ENCODE measurements around the gene MEMO1. TPM values are rescaled to one million over a fixed set of nuclear protein-coding genes. Genes with fewer than 3 reads are reported as not detected.

Gene MEMO1
- total RNA-seq (2022; extraction: Qiagen RNA extraction; ENCODE audit: low read depth) = 81.2 to 85.6 TPM (median 82.4 TPM) in 5 replicates

DNA sequence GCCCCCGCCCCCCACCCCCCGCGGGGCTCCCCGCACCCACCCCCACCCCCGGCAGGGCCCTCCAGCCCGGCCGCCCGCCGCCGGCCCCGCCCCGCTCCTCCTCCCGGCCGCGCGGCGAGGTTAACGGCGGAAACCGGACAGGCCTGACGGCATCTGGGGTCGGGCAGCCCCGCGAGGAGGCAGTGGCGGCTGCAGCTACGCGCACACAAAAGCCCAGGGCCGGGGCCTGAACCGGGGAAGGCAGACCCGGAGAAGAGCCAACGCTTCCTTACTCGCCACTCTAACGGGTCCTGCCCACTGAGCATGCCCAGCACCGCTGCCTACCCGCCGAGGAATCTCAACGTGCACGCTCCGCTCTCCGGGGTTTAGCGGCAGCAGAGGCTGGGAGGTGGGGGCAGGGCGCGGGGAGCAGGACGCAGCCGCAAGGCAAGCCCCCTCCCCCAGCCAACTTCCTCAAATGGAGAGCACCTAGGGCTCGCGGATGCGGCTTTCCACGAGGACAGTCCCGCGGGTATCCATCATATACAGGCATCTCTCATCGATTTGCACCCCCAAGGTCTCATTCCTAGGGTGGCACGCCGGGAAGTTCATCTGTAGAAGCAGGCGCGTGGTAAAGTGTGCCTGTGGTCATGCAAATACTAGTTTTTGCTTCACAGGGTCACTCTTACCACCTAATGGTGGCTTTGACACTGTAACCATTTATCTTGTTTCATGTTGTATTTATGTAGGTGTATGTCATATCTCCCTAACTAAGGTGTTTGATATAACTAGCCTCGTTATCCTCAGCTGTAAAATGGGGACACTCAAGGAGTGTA lies at the start of gene MEMO1:
Gene MEMO1, minus strand, starts transcription at position 339 of the 815 bp plus-strand sequence. CDS start 761 bp downstream, outside the sequence.

DNA sequence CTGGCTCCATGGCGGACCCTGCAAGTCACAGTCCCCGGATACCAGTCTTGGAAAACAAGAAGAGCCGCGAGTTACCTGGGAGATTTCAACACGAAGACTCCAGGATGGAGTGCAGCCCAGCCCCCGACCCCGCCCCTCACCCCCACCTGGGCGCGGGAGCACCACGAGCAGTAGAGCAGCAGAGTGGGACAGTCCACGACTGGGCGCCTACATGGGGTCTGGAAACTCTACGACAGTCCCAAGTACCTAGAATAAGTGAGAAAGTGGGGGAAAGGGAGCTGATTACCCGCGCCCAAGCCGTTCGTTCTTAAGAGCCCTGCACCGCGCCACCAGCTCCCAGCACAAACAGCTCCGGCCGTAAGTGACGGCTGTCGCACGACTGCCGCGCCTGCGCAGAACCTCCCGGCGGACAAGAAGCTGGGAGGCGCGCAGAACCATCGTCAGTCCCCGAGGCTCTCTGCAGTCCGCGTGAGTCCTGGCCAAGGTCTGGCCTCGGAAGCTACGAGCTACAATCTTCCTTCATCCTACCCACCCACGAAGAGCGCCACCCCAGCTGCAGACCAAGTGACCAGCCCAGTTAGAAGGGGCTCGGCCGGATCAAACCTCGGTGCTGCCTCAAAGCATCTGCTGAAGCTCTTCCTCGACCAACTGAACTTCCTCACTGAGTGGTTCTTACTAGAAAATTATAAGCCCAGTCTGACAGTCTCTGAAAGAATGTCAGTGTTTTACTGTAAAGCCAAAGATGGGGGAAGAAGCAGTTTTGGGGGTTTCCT lies 28.8 kb upstream of the MEMO1 start, which contains the start of gene DPY30:
Gene DPY30, minus strand, starts transcription at position 359 of the 773 bp plus-strand sequence. Its CDS starts 349 bp downstream, at position 10.

Other genes with a start within 250 kb of the MEMO1 start
- 102 to 113 TPM (median 108 TPM) in 5 replicates for gene DPY30, start 28.8 kb upstream of the MEMO1 start, total RNA-seq (2022; extraction: Qiagen RNA extraction; ENCODE audit: low read depth)
- 10.7 to 17.9 TPM (median 14.2 TPM) in 5 replicates for gene SPAST, start 52.5 kb upstream of the MEMO1 start, total RNA-seq (2022; extraction: Qiagen RNA extraction; ENCODE audit: low read depth)
- gene SLC30A6, start 154.9 kb upstream of the MEMO1 start, total RNA-seq (2022; extraction: Qiagen RNA extraction; ENCODE audit: low read depth) = 15.7 to 19.0 TPM (median 17.3 TPM) in 5 replicates

Data from A549 treated with CpdA at 1 μM for 4 hours (cell line).